Measurements from ENCODE around the gene FAM168A. TPM values are rescaled to one million over a fixed set of nuclear protein-coding genes. Genes with fewer than 3 reads are reported as not detected.
A peak's percentile ranks its signal among the peaks of the same experiment; 100 is the strongest.

The FAM168A gene
- total and polyA plus RNA-seq, 2 of the 8 experiments (the other 6 are each of a cell fraction or from before 2014, with no cell fraction given): 17.1 to 21.6 TPM

DNA sequence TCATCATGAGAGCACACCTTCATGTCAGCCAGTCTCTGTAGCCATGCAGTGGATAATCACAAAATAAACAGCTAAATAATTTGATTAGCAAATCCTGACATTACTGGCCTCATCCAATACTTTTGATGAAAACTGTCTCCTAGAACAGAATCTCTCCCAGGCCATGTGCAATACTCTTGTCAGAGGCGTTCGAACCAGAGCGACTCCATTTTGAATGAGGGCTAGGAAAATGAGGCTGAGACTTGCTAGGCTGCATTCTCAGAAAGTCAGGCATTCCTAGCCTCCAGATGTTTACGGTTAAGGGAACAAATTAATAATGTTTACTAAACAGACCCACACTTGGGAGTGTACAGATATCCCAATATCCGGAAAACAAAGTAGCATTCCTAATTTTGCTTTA, 69.9 kb downstream of the FAM168A start:
- Histone ChIP-seq H3K4me3 (ENCODE audit: extremely low read depth in 1 of 4, insufficient read depth in 2 of 4, low read depth in 3 of 4, low read length in 4 of 4) (no peak overlapping the region), H2AFZ (ENCODE audit: low read length) (no peak overlapping the region), H3K79me1 (ENCODE audit: low read depth, low read length) (peaks cover 3% of the 10 kb centered on the region; the same call in 1 of the 2 replicates), H3K23ac (ENCODE audit: insufficient read length) (no peak overlapping the region), H3K79me2 (ENCODE audit: control insufficient read depth in 1 of 2, insufficient read depth in 2 of 2, low read length in 2 of 2) (peaks cover 0 to 8% of the 10 kb centered on the region in 2 experiments; a peak in 2 of 4 replicates), H2BK20ac (ENCODE audit: low read length) (no peak overlapping the region), H4K8ac (ENCODE audit: extremely low read depth, insufficient read depth, low read length) (no peak overlapping the region), H3K9ac (replicated peaks in 1 of 4; ENCODE audit: extremely low read depth in 1 of 4, low read depth in 3 of 4, low read length in 3 of 4) (no peak overlapping the region), H2AK5ac (ENCODE audit: low read depth, low read length) (no peak overlapping the region), H3K23me2 (ENCODE audit: low read depth, low read length) (no peaks in the 10 kb centered on the region), H4K20me1 (replicated peaks in 1 of 2; ENCODE audit: control insufficient read depth in 1 of 2, insufficient read depth in 2 of 2, low read length in 2 of 2) (no peaks in the 10 kb centered on the region), H3K4ac (replicated peaks; ENCODE audit: insufficient read length, low read depth, low read length) (no peak overlapping the region), H3K9me3 (ENCODE audit: insufficient read depth in 2 of 2, low read depth in 1 of 2, low read length in 1 of 2) (peaks cover 5 to 9% of the 10 kb centered on the region in 2 experiments; a peak in 2 of 4 replicates), H3K18ac (ENCODE audit: extremely low read depth, low read length) (no peak overlapping the region), H2BK120ac (replicated peaks; ENCODE audit: low read depth, low read length) (no peak overlapping the region), H3K27ac (ENCODE audit: low read depth, low read length) (no peak overlapping the region), H3K27me3 (replicated peaks in 1 of 4; ENCODE audit: control insufficient read depth in 3 of 4, extremely low read depth in 1 of 4, insufficient read depth in 3 of 4, low read length in 3 of 4) (no peaks in the 10 kb centered on the region), H4K91ac (replicated peaks; ENCODE audit: insufficient read length, low read length) (no peak overlapping the region), H2BK12ac (ENCODE audit: low read depth, low read length) (no peak overlapping the region), H3K36me3 (ENCODE audit: control insufficient read depth in 2 of 4, insufficient read depth in 4 of 4, low read length in 3 of 4) (no peaks in the 10 kb centered on the region; a peak in 2 of 8 replicates), H4K5ac (ENCODE audit: insufficient read length, low read depth, low read length) (no peak overlapping the region), H2BK5ac (ENCODE audit: low read depth, low read length) (no peak overlapping the region), H2BK15ac (ENCODE audit: low read length) (no peak overlapping the region), H3K56ac (replicated peaks; ENCODE audit: insufficient read length, low read depth, low read length) (no peak overlapping the region), H3K4me1 (replicated peaks in 1 of 4; ENCODE audit: control insufficient read depth in 3 of 4, insufficient read depth in 4 of 4, low read length in 3 of 4) (peaks cover 0 to 21% (median 12%) of the 10 kb centered on the region in 4 experiments; a peak in 6 of 7 replicates), H3K4me2 (ENCODE audit: insufficient read depth in 1 of 2, low read depth in 2 of 2, low read length in 2 of 2) (no peak overlapping the region; a peak in 1 of 4 replicates), H3K14ac (ENCODE audit: insufficient read length) (no peak overlapping the region)
- WGBS, 2 experiments (ENCODE audit: extremely low coverage in 1 of 2, insufficient coverage in 1 of 2, insufficient read length in 1 of 2, insufficient replicate concordance in 2 of 2, low coverage in 1 of 2, low lambda C conversion rate in 2 of 2, missing lambda C conversion rate in 1 of 2): 92% methylated on average over 5 of the region's 5 CpGs; no CpG with 5 or more reads in 1 of the 2 experiments
- no peak for FAIRE-seq
- TF ChIP-seq RNF2 (IDR thresholded peaks at IDR 0.05; ENCODE audit: borderline replicate concordance, low read depth, low read length, missing control alignments, poor library complexity, severe bottlenecking) (no peak), TEAD4 (IDR thresholded peaks at IDR 0.05; ENCODE audit: low read depth, low read length) (no peak), TAF1 (IDR thresholded peaks at IDR 0.05; ENCODE audit: low read depth, low read length) (no peak), YY1 (IDR thresholded peaks at IDR 0.05; ENCODE audit: low read depth, low read length) (peak; percentile 67; the same call in 1 of the 2 replicates)
- POLR2A ChIA-PET (ENCODE audit: partially characterized antibody): interaction anchor here (1.4 kb wide), 1 partner anchor 120 kb away, joined by 4 read pairs; no protein-coding TSS in a partner anchor
- no peak for DNase-seq (ENCODE audit: low read depth in 1 of 2, low spot score in 2 of 2)
- CTCF ChIA-PET (ENCODE audit: partially characterized antibody): interaction anchor here (0.7 to 2.4 kb wide), 2 partner anchors 48 to 461 kb away, joined by 6 to 8 read pairs; no protein-coding TSS in a partner anchor

Measured in H1 (cell line).